ENCODE measurements around the gene UBA1. TPM values are rescaled to one million over a fixed set of nuclear protein-coding genes. Genes with fewer than 3 reads are reported as not detected.
"Not testable (repeated sequence)": the region's sequence is repeated elsewhere in the genome, so short reads cannot be mapped to it uniquely, and the experiment has no call there.

Gene UBA1
- total RNA-seq, 1 experiment from 2014 or later = 88.3 TPM

- in situ Hi-C loops (cut with HindIII; ENCODE audit: low pct_unique_long_range_greater_than_20kb, low sequenced_read_pairs) = no loop called here
- DNase-seq (ENCODE audit: low read depth) = no peak
Observed at GRCh38 chrX:47239199-47239598, 45.6 kb downstream of the UBA1 start.

GRCh38 chrX:47239898-47240545 is 46.4 kb downstream of the UBA1 start:
- in situ Hi-C loops (cut with HindIII; ENCODE audit: low pct_unique_long_range_greater_than_20kb, low sequenced_read_pairs) = no loop called here
- no peak for DNase-seq (ENCODE audit: low read depth)

GRCh38 chrX:47240619-47241018 is 47.0 kb downstream of the UBA1 start:
- no peak for DNase-seq (ENCODE audit: low read depth)
- in situ Hi-C loops (cut with HindIII; ENCODE audit: low pct_unique_long_range_greater_than_20kb, low sequenced_read_pairs) = no loop called here

- DNase-seq (ENCODE audit: low read depth) = no peak
- in situ Hi-C loops (cut with HindIII; ENCODE audit: low pct_unique_long_range_greater_than_20kb, low sequenced_read_pairs) = no loop called here
Observed at GRCh38 chrX:47241201-47242011, 47.8 kb downstream of the UBA1 start.

- in situ Hi-C loops (cut with HindIII; ENCODE audit: low pct_unique_long_range_greater_than_20kb, low sequenced_read_pairs) = no loop called here
- no peak for DNase-seq (ENCODE audit: low read depth)
Observed at GRCh38 chrX:47242321-47242720, 48.7 kb downstream of the UBA1 start.

GRCh38 chrX:47243351-47243750 is 49.7 kb downstream of the UBA1 start:
- in situ Hi-C loops (cut with HindIII; ENCODE audit: low pct_unique_long_range_greater_than_20kb, low sequenced_read_pairs) = no loop called here
- no peak for DNase-seq (ENCODE audit: low read depth)

GRCh38 chrX:47244676-47245075 is 51.0 kb downstream of the UBA1 start:
- DNase-seq (ENCODE audit: low read depth) = no peak
- in situ Hi-C loops (cut with HindIII; ENCODE audit: low pct_unique_long_range_greater_than_20kb, low sequenced_read_pairs) = no loop called here

GRCh38 chrX:47245156-47245555 is 51.5 kb downstream of the UBA1 start:
- DNase-seq (ENCODE audit: low read depth) = no peak
- in situ Hi-C loops (cut with HindIII; ENCODE audit: low pct_unique_long_range_greater_than_20kb, low sequenced_read_pairs) = no loop called here

- in situ Hi-C loops (cut with HindIII; ENCODE audit: low pct_unique_long_range_greater_than_20kb, low sequenced_read_pairs) = no loop called here
- no peak for DNase-seq (ENCODE audit: low read depth)
Observed at GRCh38 chrX:47247206-47247998, 53.8 kb downstream of the UBA1 start.

- in situ Hi-C loops (cut with HindIII; ENCODE audit: low pct_unique_long_range_greater_than_20kb, low sequenced_read_pairs) = no loop called here
- no peak for DNase-seq (ENCODE audit: low read depth)
Observed at GRCh38 chrX:47247999-47248320, 54.3 kb downstream of the UBA1 start.

- no peak for DNase-seq (ENCODE audit: low read depth)
- in situ Hi-C loops (cut with HindIII; ENCODE audit: low pct_unique_long_range_greater_than_20kb, low sequenced_read_pairs) = no loop called here
Observed at GRCh38 chrX:47248576-47248975, 54.9 kb downstream of the UBA1 start.

- DNase-seq (ENCODE audit: low read depth) = no peak
- in situ Hi-C loops (cut with HindIII; ENCODE audit: low pct_unique_long_range_greater_than_20kb, low sequenced_read_pairs) = no loop called here
Observed at GRCh38 chrX:47250017-47250347, 56.4 kb downstream of the UBA1 start.

- in situ Hi-C loops (cut with HindIII; ENCODE audit: low pct_unique_long_range_greater_than_20kb, low sequenced_read_pairs); DNase-seq (ENCODE audit: low read depth): not testable (repeated sequence)
Observed at GRCh38 chrX:47257620-47258019, 64.0 kb downstream of the UBA1 start.

Other genes starting within 250 kb of the UBA1 start
- gene RGN, start 115.4 kb upstream of the UBA1 start, total RNA-seq (2014; rRNA removed; shearing (Covaris generic); ENCODE audit: low replicate concordance) = not detected in 2 replicates
- gene NDUFB11, start 49.1 kb upstream of the UBA1 start, total RNA-seq (2014; rRNA removed; shearing (Covaris generic); ENCODE audit: low replicate concordance) = 92.9 and 154 TPM in 2 replicates
- gene RBM10, start 48.6 kb upstream of the UBA1 start, total RNA-seq (2014; rRNA removed; shearing (Covaris generic); ENCODE audit: low replicate concordance) = 27.4 and 38.0 TPM in 2 replicates
- 78.8 and 104 TPM in 2 replicates for gene CDK16, start 24.9 kb downstream of the UBA1 start, total RNA-seq (2014; rRNA removed; shearing (Covaris generic); ENCODE audit: low replicate concordance)
- 15.8 and 39.1 TPM in 2 replicates for gene USP11, start 39.2 kb downstream of the UBA1 start, total RNA-seq (2014; rRNA removed; shearing (Covaris generic); ENCODE audit: low replicate concordance)
- not detected in 2 replicates for gene ZNF157, start 176.7 kb downstream of the UBA1 start, total RNA-seq (2014; rRNA removed; shearing (Covaris generic); ENCODE audit: low replicate concordance)